Aortic smooth muscle cell (primary cell): ENCODE data around the gene UIMC1. TPM values are rescaled to one million over a fixed set of nuclear protein-coding genes. Genes with fewer than 3 reads are reported as not detected.

Experiments
- total RNA-seq: library from RNA; depleted of rRNA; stranded (reverse); fragments of >200 nt; gene quantifications from 2 replicates; pipeline ENCODE4 v1.2.3, GENCODE V29; 2014

Gene UIMC1
- 27.7 and 29.3 TPM in 2 replicates for total RNA-seq

GRCh38 chr5:177006265-177006972 is at the start of gene UIMC1:
UIMC1 (minus strand) TSS chr5:177006779; CDS start chr5:176982615, 24,164 bp downstream.

GRCh38 chr5:177022386-177023302 is 16.1 kb upstream of the UIMC1 start, which contains the start of gene ZNF346:
ZNF346 (plus strand) TSS chr5:177022696; CDS start chr5:177022739, 43 bp downstream.

DNA sequence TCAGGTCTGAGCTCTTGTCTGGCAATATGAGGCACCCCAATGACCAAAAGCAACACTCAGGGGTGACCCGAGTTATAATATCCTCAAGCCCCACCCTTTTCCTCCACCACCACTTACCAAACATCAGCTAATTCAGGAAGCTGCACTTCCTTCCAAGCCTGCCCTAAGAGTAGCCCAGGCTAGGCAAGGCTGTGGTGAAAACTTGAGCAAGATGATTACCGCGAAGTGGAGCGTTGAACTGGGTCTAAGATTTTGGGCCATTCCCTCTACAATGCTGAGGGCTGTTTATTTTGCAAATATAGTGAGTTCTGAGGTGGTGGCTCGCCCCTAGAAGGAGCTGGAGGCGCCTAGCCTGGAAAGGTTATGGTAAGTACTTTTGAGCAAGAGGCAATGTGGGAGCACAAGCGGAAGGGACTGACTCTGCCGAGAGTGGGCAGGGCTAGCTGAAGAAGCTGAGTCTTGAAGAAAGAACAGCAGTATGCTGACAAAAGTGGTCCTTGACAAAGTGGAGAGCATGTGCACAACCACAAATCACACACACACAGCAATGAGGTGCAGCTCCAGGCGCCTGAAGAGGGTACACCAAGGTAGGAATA is 107.2 kb downstream of the UIMC1 start, which contains the start of gene HK3:
Gene HK3 (minus strand): TSS at position 51 of the 596 bp plus-strand sequence. CDS start 3,187 bp downstream, outside the sequence.

Other genes with a start within 250 kb of the UIMC1 start
- gene UNC5A, start 196.2 kb downstream of the UIMC1 start, total RNA-seq: 0.12 and 0.40 TPM in 2 replicates
- gene HK3, start 107.4 kb downstream of the UIMC1 start, total RNA-seq: under 0.01 TPM in 1 of 2 replicates, not detected in the other
- 12.6 and 16.4 TPM in 2 replicates for gene ZNF346, start 15.9 kb upstream of the UIMC1 start, total RNA-seq
- gene FGFR4, start 80.1 kb upstream of the UIMC1 start, total RNA-seq: 0.25 and 0.66 TPM in 2 replicates
- 30.9 and 37.9 TPM in 2 replicates for gene NSD1, start 127.0 kb upstream of the UIMC1 start, total RNA-seq